GM12878 (cell line): Measurements from ENCODE around the gene DNAH3. TPM values are rescaled to one million over a fixed set of nuclear protein-coding genes. Genes with fewer than 3 reads are reported as not detected.

Experiments
- ATAC-seq: fragments of 200-7000 bp; cut with Tn5 transposase; 3 replicates; pipeline ENCODE4 v1.9.1; 2020; ENCODE audit warnings: mild to moderate bottlenecking, moderate library complexity
- BruUV-seq: library from RNA; stranded (reverse); fragments of 400-500 nt; replicated peaks from 2 replicates; lab custom pipeline; 2021; lab: Mats Ljungman, UMichigan
- CTCF ChIA-PET: fragments of 300-600 bp; sonication (Branson Sonifier 250); formaldehyde crosslinking; extraction: SDS; loops from one replicate; lab custom pipeline; 2021; ENCODE audit warnings: inconsistent platforms; lab: Yijun Ruan, JAX
- POLR2A ChIA-PET: fragments of 350-600 bp; formaldehyde crosslinking; extraction: SDS; loops from one replicate; lab custom pipeline; 2021; ENCODE audit warnings: inconsistent platforms; lab: Charles Lee
- RAD21 ChIA-PET: fragments of 300-600 bp; sonication (Branson Sonifier 250); formaldehyde crosslinking; loops from one replicate; lab custom pipeline; 2023; ENCODE audit warnings: antibody characterized with exemption; ENCODE audit not compliant: unreplicated experiment; lab: Charles Lee
- SMC1A ChIA-PET: fragments of 300-600 bp; sonication (Branson Sonifier 250); formaldehyde crosslinking; loops from one replicate; lab custom pipeline; 2023; ENCODE audit not compliant: unreplicated experiment, uncharacterized antibody; lab: Charles Lee
- DNase-seq: peaks from one replicate; pipeline ENCODE4 v3.0.0-alpha.2; 2011; ENCODE audit warnings: low read depth, low spot score
- FAIRE-seq: peaks from 3 replicates; lab custom pipeline; 2011; peaks lifted over from hg19 to GRCh38; lab: Jason Lieb, UNC
- H2AFZ ChIP-seq: 2 replicates; pipeline ENCODE4 v1.6.0; 2011; ENCODE audit warnings: low read depth, low read length, control low read depth; ENCODE audit not compliant: control insufficient read depth
- H3K27ac ChIP-seq: 2 replicates; pipeline ENCODE4 v1.5.1; 2011; ENCODE audit warnings: control low read depth; ENCODE audit not compliant: control insufficient read depth, insufficient read depth
- H3K27me3 ChIP-seq, 2 experiments: replicated peaks in 1 of 2; 2 replicates each; pipeline versions ENCODE4 v1.6.0 to v1.6.1; 2011; ENCODE audit warnings: low read length in 1 of 2; ENCODE audit not compliant: control insufficient read depth in 2 of 2, insufficient read depth in 2 of 2
- H3K36me3 ChIP-seq, 2 experiments: 2 replicates each; pipeline ENCODE4 v1.5.1; 2011; ENCODE audit warnings: low read length in 1 of 2; ENCODE audit not compliant: control insufficient read depth in 2 of 2, insufficient read depth in 2 of 2
- H3K4me1 ChIP-seq: 2 replicates; pipeline ENCODE4 v1.6.1; 2011; ENCODE audit warnings: mild to moderate bottlenecking, low read length, moderate library complexity, mixed read lengths; ENCODE audit not compliant: control insufficient read depth, insufficient read depth
- H3K4me2 ChIP-seq: 2 replicates; pipeline ENCODE4 v1.6.0; 2011; ENCODE audit warnings: control low read depth; ENCODE audit not compliant: control insufficient read depth, insufficient read depth
- H3K4me3 ChIP-seq: fragments of 200-600 bp; sonication (generic); 2 replicates; pipeline ENCODE4 v1.5.1; 2016
- H3K79me2 ChIP-seq: 2 replicates; pipeline ENCODE4 v1.6.0; 2011; ENCODE audit warnings: low read length; ENCODE audit not compliant: control insufficient read depth, insufficient read depth
- H3K9ac ChIP-seq: 2 replicates; pipeline ENCODE4 v1.8.0; 2011; ENCODE audit warnings: low read length, control low read depth, mixed read lengths; ENCODE audit not compliant: control insufficient read depth, insufficient read depth
- H3K9me3 ChIP-seq: replicated peaks from 3 replicates; pipeline ENCODE4 v1.5.1; 2011; ENCODE audit warnings: mild to moderate bottlenecking, low read length; ENCODE audit not compliant: control insufficient read depth, insufficient read depth
- H4K20me1 ChIP-seq: 2 replicates; pipeline ENCODE4 v1.6.0; 2011; ENCODE audit not compliant: control insufficient read depth, insufficient read depth
- BACH1 ChIP-seq: fragments of 450-650 bp; IDR thresholded peaks from 2 replicates; pipeline ENCODE4 v1.6.1; 2017; ENCODE audit warnings: mild to moderate bottlenecking, borderline replicate concordance
- CHD2 ChIP-seq: IDR thresholded peaks from 2 replicates; pipeline ENCODE4 v1.6.1; 2011; ENCODE audit warnings: low read depth, low read length, improper control_type of control experiment, borderline replicate concordance
- FOXK2 ChIP-seq: fragments of 450-650 bp; IDR thresholded peaks from 2 replicates; pipeline ENCODE4 v1.6.1; 2017; ENCODE audit warnings: mild to moderate bottlenecking, moderate library complexity
- NRF1 ChIP-seq: conservative IDR thresholded peaks from 2 replicates; pipeline ENCODE4 v1.6.1; 2011; ENCODE audit warnings: mild to moderate bottlenecking, low read depth, low read length, improper control_type of control experiment
- PBX3 ChIP-seq: IDR thresholded peaks from 2 replicates; pipeline ENCODE4 v1.6.1; 2011; ENCODE audit warnings: mild to moderate bottlenecking, low read depth, low read length, moderate library complexity; ENCODE audit not compliant: insufficient replicate concordance
- RAD21 ChIP-seq: IDR thresholded peaks from 2 replicates; pipeline ENCODE4 v1.6.1; 2011; ENCODE audit warnings: mild to moderate bottlenecking, low read depth, low read length, moderate library complexity; ENCODE audit not compliant: insufficient read depth
- RUNX3 ChIP-seq: IDR thresholded peaks from 2 replicates; pipeline ENCODE4 v1.6.1; 2012; ENCODE audit warnings: low read length, inconsistent platforms
- USF2 ChIP-seq: IDR thresholded peaks from 2 replicates; pipeline ENCODE4 v1.6.1; 2011; ENCODE audit warnings: low read depth, low read length, improper control_type of control experiment, borderline replicate concordance
- ZNF592 ChIP-seq: fragments of 450-650 bp; IDR thresholded peaks from 2 replicates; pipeline ENCODE4 v1.6.1; 2017; ENCODE audit warnings: mild to moderate bottlenecking, moderate library complexity
- ZNF687 ChIP-seq: fragments of 450-650 bp; IDR thresholded peaks from 2 replicates; pipeline ENCODE4 v1.6.1; 2017; ENCODE audit warnings: mild to moderate bottlenecking, moderate library complexity
- WGBS: methylation state at CpG from one replicate; pipeline ENCODE4 v1.1.6; 2016; ENCODE audit warnings: low lambda C conversion rate; ENCODE audit not compliant: insufficient replicate concordance, insufficient coverage; ENCODE audit errors: missing lambda C conversion rate; 5-methylcytosine and 5-hydroxymethylcytosine counted together
- in situ Hi-C: fragments of 300-500 bp; cut with MboI; formaldehyde crosslinking; loops from 9 replicates; pipeline ENCODE4 v1.14.3; 2018; ENCODE audit warnings: mixed read lengths
- intact Hi-C: fragments of 100-400 bp; cut with micrococcal nuclease; formaldehyde crosslinking; loops from one replicate; pipeline ENCODE4 v1.14.2; 2022; ENCODE audit not compliant: unreplicated experiment
- polyA plus RNA-seq, 11 experiments: library from polyadenylated mRNA; depleted of rRNA in 4 of 11; unstranded in 6 of 11; stranded (reverse) in 5 of 11; fragments of >200 nt; fragmentation: Nextera tagmentation in 4 of 11; fragmentation: Illumina TruSeq in 1 of 11; extraction: Ambion mirVana in 4 of 11; extraction: Trizol in 1 of 11; gene quantifications; 1 replicate in 1 of 11; 2 replicates in 10 of 11; pipeline versions ENCODE4 v1.2.1 to v1.2.3, GENCODE V29; 2011 to 2016; ENCODE audit warnings: inconsistent platforms in 2 of 11, missing spikeins in 2 of 11, low read depth in 1 of 11
- total RNA-seq, 4 experiments: library from RNA; depleted of rRNA in 3 of 4; stranded (reverse); fragments of >200 nt in 3 of 4; fragmentation: Illumina TruSeq in 1 of 4; extraction: Trizol in 1 of 4; gene quantifications; 2 replicates each; pipeline versions ENCODE4 v1.2.1 to v1.2.3, GENCODE V29; 2013 to 2021

DNAH3 gene
- total and polyA plus RNA-seq, 10 of the 15 experiments (the other 5 are each of a cell fraction or from before 2014, with no cell fraction given): under 0.01 to 0.04 (median 0.04) TPM; not detected in 5

GRCh38 chr16:20944861-20945574, 205.6 kb downstream of the DNAH3 start (continued):
- peak; percentile 29; the same call in 1 of the 2 replicates for TF ChIP-seq ZNF687
- TF ChIP-seq, all 136 proteins: peak for 9

- CTCF ChIA-PET: interaction anchor here (4.1 kb wide), 1 partner anchor 93 kb away, joined by 47 read pairs; no protein-coding TSS in a partner anchor
- no peak overlapping the region for H2AFZ ChIP-seq
Observed at GRCh38 chr16:20942256-20942655, 208.4 kb downstream of the DNAH3 start.

More at GRCh38 chr16:20942256-20942655, 208.4 kb downstream of the DNAH3 start:
- Histone ChIP-seq H3K4me3 (no peak overlapping the region), H3K36me3 (no peaks in the 10 kb centered on the region), H4K20me1 (no peaks in the 10 kb centered on the region), H3K4me1 (peaks cover 17% of the 10 kb centered on the region), H3K9ac (no peak overlapping the region), H3K79me2 (no peaks in the 10 kb centered on the region), H3K27ac (no peak overlapping the region), H3K4me2 (no peak overlapping the region), H3K9me3 (no peaks in the 10 kb centered on the region), H3K27me3 (no peaks in the 10 kb centered on the region)
- ChIA-PET SMC1A (interaction anchor here (0.8 to 1.8 kb wide), 3 partner anchors 8 to 91 kb away, joined by 4 to 7 read pairs (median 5); no protein-coding TSS in a partner anchor), RAD21 (no interaction called here), POLR2A (no interaction called here)
- no peak for DNase-seq
- no peak for ATAC-seq
- in situ Hi-C loops (no loop called here), intact Hi-C loops (loop anchor here (10.0 kb wide), 1 partner anchor 87 kb away; no protein-coding TSS in a partner anchor)
- no peak for FAIRE-seq
- TF ChIP-seq RUNX3 (no peak), ZNF592 (no peak), FOXK2 (no peak), USF2 (no peak), RAD21 (no peak), PBX3 (no peak), BACH1 (no peak), CHD2 (no peak), NRF1 (no peak)
- 60% methylated on average over 4 of the region's 4 CpGs for WGBS
- no TSS peak for BruUV-seq
